ENCODE data around the gene SRC.

The SRC gene

DNA sequence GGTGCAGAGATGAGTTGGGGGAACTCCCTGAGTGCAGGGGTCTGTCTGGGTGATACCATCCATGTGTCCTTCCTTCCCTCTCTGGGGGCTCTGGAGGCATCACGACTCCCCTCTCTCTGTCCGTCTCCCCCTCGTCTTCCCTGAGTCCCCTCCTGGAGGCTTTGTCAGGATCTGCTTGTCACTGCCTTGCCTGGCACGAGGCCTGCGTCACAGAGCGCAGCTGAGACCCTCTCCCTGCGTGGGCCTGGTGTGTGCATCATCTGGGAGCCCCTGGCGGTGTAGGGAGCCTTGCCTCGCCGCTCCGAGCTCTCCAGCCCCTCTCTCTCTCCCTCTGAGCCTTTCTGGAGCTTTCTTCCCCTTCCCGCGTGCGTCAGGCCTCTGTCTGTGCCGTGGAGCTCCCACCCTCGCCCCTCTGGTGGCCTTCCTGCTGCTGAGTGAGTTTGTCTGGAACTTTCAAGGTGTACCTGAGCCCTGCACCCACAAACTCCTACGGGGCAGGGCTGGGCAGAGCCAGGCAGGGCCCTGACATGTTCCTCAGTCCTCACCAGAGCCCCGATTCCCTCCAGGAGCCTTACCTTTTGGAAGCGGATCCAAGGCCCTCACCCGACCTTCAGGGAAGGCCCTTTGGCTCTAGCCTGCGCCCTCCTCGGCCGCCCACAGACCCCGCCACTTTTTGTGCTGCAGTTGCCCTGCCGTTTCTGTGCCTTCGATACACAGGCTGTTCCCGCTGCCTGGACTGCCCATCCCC lies 70.3 kb downstream of the SRC start:
- DNase-seq = no peak

- no peak for DNase-seq
Observed at GRCh38 chr20:37416848-37417616, 71.1 kb downstream of the SRC start.

DNA sequence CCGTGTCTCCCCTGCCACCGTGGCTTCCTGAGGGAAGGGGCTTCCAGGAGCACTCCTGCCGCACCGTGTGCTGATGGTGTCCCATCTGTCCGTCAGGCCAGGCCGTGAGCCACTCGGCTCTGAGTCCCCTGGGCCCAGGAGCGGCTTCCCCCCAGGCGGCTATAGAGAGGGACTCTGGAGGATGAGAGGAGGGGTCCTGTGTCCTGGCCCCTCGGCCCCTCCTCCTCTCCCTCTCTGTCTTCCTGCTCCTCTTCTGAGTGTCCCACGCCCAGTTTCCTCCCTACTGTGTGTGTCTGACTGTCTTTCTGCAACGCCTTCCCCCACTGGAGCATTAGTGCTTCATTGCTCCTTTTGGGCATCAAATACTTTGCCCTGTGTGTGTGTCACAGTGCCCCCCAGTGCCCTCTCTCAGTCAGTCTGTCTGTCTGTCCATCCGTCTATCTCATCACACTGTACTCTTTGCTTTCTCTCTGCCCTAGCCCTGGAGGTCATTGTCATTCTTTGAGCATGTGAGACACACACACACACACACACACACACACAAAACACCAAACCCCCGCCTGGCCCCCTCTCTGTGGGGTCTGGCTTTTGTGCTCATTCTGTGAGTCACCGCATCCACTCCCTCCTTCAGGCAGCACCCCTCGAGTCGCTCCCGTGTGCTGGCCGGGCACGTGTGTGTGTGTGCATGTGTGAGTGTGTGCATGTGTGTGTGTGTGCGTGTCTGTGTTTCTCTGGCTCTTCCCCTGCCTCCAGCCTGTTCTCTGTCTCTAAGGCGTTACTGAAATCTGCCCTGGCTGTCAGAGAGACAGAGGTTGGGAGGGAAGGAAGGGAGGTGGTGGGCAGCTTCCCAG lies 71.9 kb downstream of the SRC start:
- no peak for DNase-seq

- DNase-seq = no peak
Observed at GRCh38 chr20:37418591-37419109, 72.7 kb downstream of the SRC start.

DNA sequence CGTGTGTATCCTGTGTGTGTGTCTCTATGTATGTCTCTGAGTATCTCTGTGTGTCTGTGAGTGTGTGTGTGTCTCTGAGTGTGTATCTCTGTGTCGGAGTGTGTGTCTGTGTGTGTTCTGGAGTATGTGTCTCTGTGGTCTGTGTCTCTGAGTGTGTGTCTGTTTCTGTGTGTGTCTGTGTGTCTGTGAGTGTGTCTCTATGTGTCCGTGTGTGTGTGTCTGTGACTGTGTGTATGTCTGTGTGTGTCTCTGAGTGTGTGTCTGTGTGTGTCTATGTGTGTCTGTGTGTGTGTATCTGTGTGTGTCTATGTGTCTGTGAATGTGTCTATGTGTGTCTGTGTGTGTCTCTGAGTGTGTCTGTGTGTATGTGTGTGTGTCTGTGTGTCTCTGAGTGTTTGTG lies 73.4 kb downstream of the SRC start:
- no peak for DNase-seq

- DNase-seq = no peak
Observed at GRCh38 chr20:37419774-37420542, 74.0 kb downstream of the SRC start.

DNA sequence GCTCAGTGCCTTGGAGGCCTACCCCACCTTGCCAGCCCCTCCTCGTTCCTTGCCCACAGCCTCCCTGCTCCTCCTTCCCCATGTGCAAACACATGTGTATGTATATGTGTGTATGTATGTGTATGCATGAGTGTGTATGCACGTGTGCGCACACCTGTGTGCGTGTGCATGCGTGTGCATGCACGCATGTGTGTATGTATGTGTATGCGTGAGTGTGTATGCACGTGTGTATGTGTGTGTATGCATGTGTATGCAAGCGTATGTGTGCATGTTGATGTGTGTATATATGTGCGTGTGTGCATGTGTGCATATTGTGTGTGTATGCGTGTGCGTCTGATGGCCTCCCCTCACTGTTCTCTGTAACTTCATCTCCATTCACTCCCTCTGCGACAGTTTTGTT lies 74.7 kb downstream of the SRC start:
- no peak for DNase-seq

GRCh38 chr20:37421060-37421905 lies 75.3 kb downstream of the SRC start:
- no peak for DNase-seq

- peak in 1 of 3 experiments; percentile 13 for DNase-seq
Observed at GRCh38 chr20:37421988-37422387, 76.0 kb downstream of the SRC start.

- DNase-seq = no peak
Observed at GRCh38 chr20:37422791-37423286, 76.9 kb downstream of the SRC start.

GRCh38 chr20:37423545-37423944 lies 77.6 kb downstream of the SRC start:
- DNase-seq = no peak

DNA sequence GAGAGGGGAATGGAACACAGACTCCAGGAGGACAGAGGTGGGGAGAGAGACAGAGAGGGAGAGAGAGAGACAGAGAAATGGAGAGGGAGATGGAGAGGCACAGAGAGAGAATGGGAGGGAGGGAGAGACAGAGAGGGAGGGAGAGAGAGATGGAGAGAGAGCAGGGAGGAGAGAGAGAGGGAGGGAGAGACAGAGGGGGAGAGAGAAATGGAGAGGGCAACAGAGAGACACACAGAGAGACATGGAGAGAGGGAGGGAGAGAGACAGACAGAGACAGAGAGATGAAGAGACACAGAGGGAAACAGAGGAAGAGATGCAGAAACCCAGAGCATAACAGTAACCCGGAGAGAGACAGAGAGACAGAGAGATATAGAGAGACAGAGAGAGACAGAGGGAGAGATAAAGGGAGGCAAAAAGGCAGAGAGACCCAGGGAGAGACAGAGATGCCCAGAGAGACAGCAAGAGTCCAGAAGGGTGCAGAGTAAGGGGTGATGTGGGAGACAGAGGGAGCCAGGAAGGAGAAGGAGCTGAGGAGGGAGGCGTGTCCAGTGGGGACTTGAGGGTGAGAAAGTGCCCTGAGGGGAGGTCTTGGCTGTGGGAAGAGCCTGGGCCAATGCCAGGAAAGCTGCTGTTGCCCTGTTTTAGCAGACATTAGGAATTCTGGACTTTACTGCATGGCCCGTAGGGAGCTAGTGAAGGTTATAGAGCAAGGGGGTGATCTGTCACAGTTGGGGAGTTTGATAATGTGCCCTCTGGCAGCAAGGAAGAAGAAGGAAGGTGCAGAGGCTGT lies 78.3 kb downstream of the SRC start:
- DNase-seq = no peak

- DNase-seq = no peak
Observed at GRCh38 chr20:37425103-37425625, 79.2 kb downstream of the SRC start.

DNA sequence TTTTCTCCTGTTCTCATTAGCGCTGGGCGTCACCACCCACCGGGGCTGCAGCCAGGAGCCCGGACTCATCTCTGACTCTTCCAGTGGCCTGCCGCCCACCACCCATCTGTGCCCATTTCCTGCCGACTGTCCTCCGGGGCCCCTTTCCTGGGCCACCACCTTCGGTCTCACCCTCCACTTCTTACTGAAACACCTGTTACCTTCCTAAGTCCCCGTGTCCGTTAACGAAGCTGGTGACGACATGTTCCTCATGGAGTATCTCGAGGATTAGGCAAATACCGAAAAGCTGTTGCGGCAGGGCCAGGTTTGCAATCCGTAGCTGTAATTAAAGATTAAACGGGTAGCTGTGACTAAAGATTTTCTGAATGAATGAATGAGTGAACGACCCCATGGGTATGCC lies 80.2 kb downstream of the SRC start:
- no peak for DNase-seq

DNA sequence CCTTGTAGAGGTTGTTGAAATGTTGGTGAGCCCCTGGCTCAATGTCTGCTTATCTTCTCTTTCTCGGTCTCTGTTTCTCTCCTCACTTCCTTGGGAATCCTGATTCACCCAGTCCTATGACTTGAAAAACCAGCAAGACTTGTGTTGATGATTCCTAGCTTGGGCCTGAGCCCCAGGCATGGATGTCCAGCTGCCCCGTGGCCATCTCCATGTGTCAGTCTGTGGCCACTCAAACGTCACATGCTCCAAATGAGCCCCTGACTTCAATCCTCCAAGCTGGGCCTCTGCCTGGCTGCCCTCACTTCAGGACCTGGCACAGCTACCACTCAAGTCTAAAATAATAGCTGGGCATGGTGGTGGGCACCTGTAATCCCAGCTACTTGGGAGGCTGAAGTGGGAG lies 81.0 kb downstream of the SRC start:
- DNase-seq = no peak

- peak in 1 of 3 experiments; percentile 4 for DNase-seq
Observed at GRCh38 chr20:37430044-37430443, 84.1 kb downstream of the SRC start.

- peak; percentile 33 to 71 (median 44) for DNase-seq
Observed at GRCh38 chr20:37430778-37431460, 85.0 kb downstream of the SRC start.

- DNase-seq = no peak
Observed at GRCh38 chr20:37431786-37432185, 85.8 kb downstream of the SRC start.

DNA sequence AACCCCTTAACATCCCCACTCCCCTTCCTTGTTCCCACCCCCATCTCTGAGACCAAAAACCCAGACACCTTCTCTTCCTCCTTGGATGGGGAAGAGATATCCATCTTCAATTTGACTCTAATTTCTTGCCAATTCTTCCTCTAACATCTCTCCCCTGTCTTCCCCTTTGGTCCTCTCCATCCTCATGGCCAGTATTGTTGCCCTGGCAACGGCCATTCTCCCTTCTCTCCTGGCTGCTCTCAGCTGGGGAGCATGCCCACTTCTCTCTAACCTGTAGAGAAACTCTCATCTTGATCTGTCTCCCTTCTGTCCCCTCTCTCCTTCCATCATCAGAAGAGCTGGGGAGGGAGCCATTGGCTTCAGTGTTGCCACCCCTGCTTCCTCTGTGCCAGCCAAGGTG lies 86.7 kb downstream of the SRC start:
- peak in 1 of 3 experiments; percentile 8 for DNase-seq
